Testis (tissue), 3 donors: ENCODE measurements around the gene RPL32. TPM values are rescaled to one million over a fixed set of nuclear protein-coding genes. Genes with fewer than 3 reads are reported as not detected.
"Not testable (repeated sequence)": the region's sequence is repeated elsewhere in the genome, so short reads cannot be mapped to it uniquely, and the experiment has no call there.

ENCODE experiments used
- DNase-seq: peaks from one replicate; pipeline ENCODE4 v3.0.0-alpha.2; 2019
- H3K27ac ChIP-seq, 2 donors: fragments of 200-600 bp; sonication (generic); one replicate each; pipeline ENCODE4 v1.5.1; 2019
- H3K27me3 ChIP-seq: fragments of 200-600 bp; sonication (generic); one replicate; pipeline ENCODE4 v1.5.1; 2019
- H3K36me3 ChIP-seq: fragments of 200-600 bp; sonication (generic); one replicate; pipeline ENCODE4 v1.5.1; 2017; ENCODE audit warnings: low read depth; ENCODE audit errors: missing control alignments
- H3K4me1 ChIP-seq: fragments of 200-600 bp; sonication (generic); one replicate; pipeline ENCODE4 v1.5.1; 2019
- H3K4me3 ChIP-seq, 2 donors: fragments of 200-600 bp; sonication (generic); one replicate each; pipeline ENCODE4 v1.5.1; 2017 to 2019
- H3K9me3 ChIP-seq: fragments of 200-600 bp; sonication (generic); one replicate; pipeline ENCODE4 v1.5.1; 2017
- POLR2A ChIP-seq: fragments of 450-650 bp; IDR thresholded peaks from one replicate; pipeline ENCODE4 v1.6.1; 2017; ENCODE audit warnings: antibody characterized with exemption, mild to moderate bottlenecking, moderate library complexity
- WGBS, 2 donors: methylation state at CpG; one replicate each; pipeline ENCODE4 v1.1.5; 2018; 5-methylcytosine and 5-hydroxymethylcytosine counted together
- intact Hi-C: fragments of 100-400 bp; cut with DNase I; formaldehyde crosslinking; loops from one replicate; pipeline ENCODE4 v1.15.1; 2023; ENCODE audit warnings: low total_unique reads
- polyA plus RNA-seq: library from polyadenylated mRNA; stranded (reverse); fragments of 350-450 nt; fragmentation: Illumina TruSeq; extraction: RNeasy Lipid Tissue Mini Kit (QIAGEN cat#74804); gene quantifications from one replicate; pipeline ENCODE4 v1.2.3, GENCODE V29; 2014; ENCODE audit warnings: low read depth, low replicate concordance; ENCODE audit not compliant: insufficient read depth
- total RNA-seq, 2 donors: library from RNA; depleted of rRNA; stranded (reverse); fragments of >200 nt; gene quantifications; one replicate each; pipeline ENCODE4 v1.2.3, GENCODE V29; 2016
- TF ChIP-seq, protein P1 (sequence below), 3 experiments: fragments of 450-650 bp in 2 of 3; fragments of 200-600 bp in 1 of 3; sonication (generic) in 1 of 3; IDR thresholded peaks; one replicate each; pipeline ENCODE4 v1.5.1; 2016 to 2019; ENCODE audit warnings: antibody characterized with exemption in 3 of 3, mild to moderate bottlenecking in 2 of 3, moderate library complexity in 1 of 3

Gene RPL32
- total and polyA plus RNA-seq, 3 donors from 2014 or later, result 435 to 1,578 (median 713) TPM

DNA sequence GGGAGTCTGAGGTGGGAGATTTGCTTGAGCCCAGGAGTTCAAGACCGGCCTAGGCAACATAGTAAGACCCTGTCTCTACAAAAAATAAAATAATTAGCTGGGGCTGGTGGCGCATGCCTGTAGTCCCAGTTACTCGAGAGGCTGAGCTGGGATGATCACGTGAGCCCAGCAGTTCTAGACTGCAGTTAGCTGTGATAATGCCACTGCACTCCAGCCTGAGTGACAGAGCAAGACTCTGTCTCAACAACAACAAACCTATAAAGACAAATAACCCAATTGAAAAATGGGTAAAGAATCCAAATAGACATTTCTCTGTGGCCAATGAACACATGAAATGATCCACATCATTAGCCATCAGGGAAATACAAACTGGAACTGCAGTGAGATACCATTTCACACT lies 1.1 kb upstream of the RPL32 start:
- 89 to 95% methylated on average over 4 of the region's 4 CpGs for WGBS, 2 donors
- no peak overlapping the region for H3K27ac ChIP-seq
- no peak for DNase-seq
- intact Hi-C loops, result no loop called here
- H3K9me3 ChIP-seq, result no peaks in the 10 kb centered on the region
- no peaks in the 10 kb centered on the region for H3K36me3 ChIP-seq
- no peak overlapping the region for H3K4me3 ChIP-seq
- no peaks in the 10 kb centered on the region for H3K27me3 ChIP-seq
- TF ChIP-seq POLR2A, result no peak
- TF ChIP-seq, protein P1, sequence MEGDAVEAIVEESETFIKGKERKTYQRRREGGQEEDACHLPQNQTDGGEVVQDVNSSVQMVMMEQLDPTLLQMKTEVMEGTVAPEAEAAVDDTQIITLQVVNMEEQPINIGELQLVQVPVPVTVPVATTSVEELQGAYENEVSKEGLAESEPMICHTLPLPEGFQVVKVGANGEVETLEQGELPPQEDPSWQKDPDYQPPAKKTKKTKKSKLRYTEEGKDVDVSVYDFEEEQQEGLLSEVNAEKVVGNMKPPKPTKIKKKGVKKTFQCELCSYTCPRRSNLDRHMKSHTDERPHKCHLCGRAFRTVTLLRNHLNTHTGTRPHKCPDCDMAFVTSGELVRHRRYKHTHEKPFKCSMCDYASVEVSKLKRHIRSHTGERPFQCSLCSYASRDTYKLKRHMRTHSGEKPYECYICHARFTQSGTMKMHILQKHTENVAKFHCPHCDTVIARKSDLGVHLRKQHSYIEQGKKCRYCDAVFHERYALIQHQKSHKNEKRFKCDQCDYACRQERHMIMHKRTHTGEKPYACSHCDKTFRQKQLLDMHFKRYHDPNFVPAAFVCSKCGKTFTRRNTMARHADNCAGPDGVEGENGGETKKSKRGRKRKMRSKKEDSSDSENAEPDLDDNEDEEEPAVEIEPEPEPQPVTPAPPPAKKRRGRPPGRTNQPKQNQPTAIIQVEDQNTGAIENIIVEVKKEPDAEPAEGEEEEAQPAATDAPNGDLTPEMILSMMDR (IDR thresholded peaks at IDR 0.05), result no peak
- H3K4me1 ChIP-seq, result peaks cover 24% of the 10 kb centered on the region

DNA sequence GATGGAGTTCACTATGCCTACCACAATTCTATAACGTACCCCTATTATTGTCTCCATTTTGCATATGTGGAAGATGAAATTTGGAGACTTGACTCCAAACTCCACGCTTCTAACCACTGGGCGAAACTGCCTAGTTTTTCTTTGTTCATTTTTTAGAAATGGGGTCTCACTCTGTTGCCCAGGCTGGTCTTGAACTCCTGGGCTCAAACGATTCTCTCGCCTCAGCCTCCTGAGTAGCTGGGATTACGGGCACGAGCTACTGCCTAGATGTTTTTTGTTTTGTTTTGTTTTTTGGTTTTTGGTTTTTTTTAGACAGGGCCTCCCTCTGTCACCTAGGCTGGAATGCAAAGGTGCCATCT lies 584 bp upstream of the RPL32 start:
- peak overlapping the region; percentile 95 to 99 for H3K27ac ChIP-seq
- H3K27me3 ChIP-seq, result no peaks in the 10 kb centered on the region
- DNase-seq, result no peak
- H3K36me3 ChIP-seq, result no peaks in the 10 kb centered on the region
- TF ChIP-seq POLR2A, result no peak
- TF ChIP-seq, protein P1 (IDR thresholded peaks at IDR 0.05), result no peak
- H3K4me3 ChIP-seq, result peak overlapping the region; percentile 70 to 99
- WGBS, 2 donors, result 32 to 47% methylated on average over 7 of the region's 7 CpGs
- no peaks in the 10 kb centered on the region for H3K9me3 ChIP-seq
- peaks cover 24% of the 10 kb centered on the region for H3K4me1 ChIP-seq
- intact Hi-C loops, result no loop called here

DNA sequence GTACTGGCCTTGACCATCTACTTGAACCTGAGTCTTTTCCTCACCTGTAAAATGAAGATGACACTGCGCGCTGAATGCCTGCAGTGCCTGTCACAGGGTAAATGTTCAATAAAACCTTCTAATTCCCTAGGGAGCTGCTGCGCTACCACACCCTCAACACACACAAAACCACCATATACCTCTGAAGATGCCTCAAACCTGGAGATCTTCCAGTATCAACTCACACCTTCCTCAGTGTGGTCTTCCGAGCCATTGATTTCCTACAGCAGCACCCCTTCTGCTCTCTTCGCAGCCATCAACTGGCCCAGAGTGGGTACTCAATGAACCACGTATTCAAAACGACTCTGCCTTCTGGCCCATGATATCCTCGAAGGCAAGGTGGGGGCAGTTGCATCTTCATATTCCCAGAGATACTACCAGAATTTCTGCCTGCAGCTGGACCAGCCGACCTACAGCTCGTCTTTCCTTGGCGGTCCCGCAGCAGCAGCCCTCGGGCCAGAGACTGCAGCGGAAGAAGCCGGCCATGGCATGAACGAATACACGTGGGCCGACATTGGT lies 695 bp downstream of the RPL32 start:
- 2 to 6% methylated on average over 8 to 18 of the region's 18 CpGs for WGBS, 2 donors
- Histone ChIP-seq H3K9me3 (no peaks in the 10 kb centered on the region), H3K36me3 (no peaks in the 10 kb centered on the region), H3K4me1 (peaks cover 24% of the 10 kb centered on the region), H3K27me3 (no peaks in the 10 kb centered on the region), H3K4me3 (peak overlapping the region; percentile 70 to 99), H3K27ac (peak overlapping the region; percentile 95 to 99)
- peak; percentile 58 for DNase-seq
- intact Hi-C loops, result no loop called here
- TF ChIP-seq, protein P1 (IDR thresholded peaks at IDR 0.05), result no peak
- TF ChIP-seq POLR2A, result no peak

DNA sequence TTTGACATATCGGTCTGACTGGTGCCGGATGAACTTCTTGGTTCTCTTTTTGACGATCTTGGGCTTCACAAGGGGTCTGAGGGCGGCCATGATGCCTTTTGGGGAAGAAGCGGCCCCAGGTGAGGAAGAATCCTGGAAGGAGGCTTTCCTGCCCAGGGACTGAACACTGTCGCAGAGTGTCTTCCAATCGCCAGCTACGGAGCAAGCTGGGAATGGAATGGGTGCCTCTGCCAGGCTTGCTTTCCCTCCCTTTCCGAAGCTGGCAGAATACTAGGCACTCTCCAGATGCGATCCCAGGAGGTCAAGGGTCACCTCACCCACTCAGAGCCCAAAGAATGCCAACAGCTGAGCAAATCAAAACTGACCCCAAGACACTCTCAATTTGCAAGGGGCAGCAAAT lies 1.2 kb downstream of the RPL32 start:
- WGBS, 2 donors, result 35 to 41% methylated on average over 10 of the region's 10 CpGs
- H3K27me3 ChIP-seq, H3K36me3 ChIP-seq, H3K9me3 ChIP-seq, intact Hi-C loops, DNase-seq: not testable (repeated sequence)
- Histone ChIP-seq H3K4me3 (peak overlapping the region; percentile 70 to 99), H3K4me1 (peaks cover 24% of the 10 kb centered on the region), H3K27ac (peak overlapping the region in 1 of 2 donors; percentile 95)

DNA sequence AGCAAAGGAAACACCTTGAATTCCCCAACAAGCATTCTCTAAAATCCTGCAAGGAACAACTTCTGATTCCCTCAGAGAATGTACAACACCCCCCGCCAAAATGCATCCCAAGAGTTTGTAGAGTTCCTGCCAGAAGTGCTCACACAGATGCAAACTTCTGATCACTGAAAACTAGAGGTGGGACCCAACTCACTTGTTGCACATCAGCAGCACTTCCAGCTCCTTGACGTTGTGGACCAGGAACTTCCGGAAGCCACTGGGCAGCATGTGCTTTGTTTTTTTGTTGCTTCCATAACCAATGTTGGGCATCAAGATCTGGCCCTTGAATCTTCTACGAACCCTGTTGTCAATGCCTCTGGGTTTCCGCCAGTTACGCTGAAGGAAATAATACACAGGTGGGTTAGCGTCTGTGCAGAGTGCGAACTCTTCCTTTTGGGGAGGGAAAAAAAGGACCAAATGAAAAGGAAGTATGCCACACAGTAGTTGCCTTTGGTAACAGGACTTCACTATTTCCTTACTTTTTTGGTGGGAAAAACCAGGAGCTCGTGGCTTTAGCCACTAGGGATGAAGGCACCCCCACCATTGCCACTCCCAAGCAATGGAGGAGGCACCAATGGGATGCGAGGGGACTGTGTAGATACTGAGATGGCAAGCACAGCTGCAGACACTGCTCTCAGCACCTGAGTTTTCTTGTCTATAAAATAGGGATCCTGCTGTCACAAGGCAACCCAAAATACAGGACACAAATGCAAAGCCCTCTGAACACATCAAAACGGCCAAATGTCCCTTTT lies 2.0 kb downstream of the RPL32 start:
- Histone ChIP-seq H3K36me3 (no peaks in the 10 kb centered on the region), H3K27me3 (no peaks in the 10 kb centered on the region), H3K4me1 (peaks cover 24% of the 10 kb centered on the region), H3K4me3 (no peak overlapping the region), H3K27ac (no peak overlapping the region), H3K9me3 (no peaks in the 10 kb centered on the region)
- no peak for DNase-seq
- intact Hi-C loops, result no loop called here
- WGBS, 2 donors, result 72 to 73% methylated on average over 11 of the region's 11 CpGs
- TF ChIP-seq, protein P1 (IDR thresholded peaks at IDR 0.05), result no peak
- no peak for TF ChIP-seq POLR2A
